GM19395 (cell line): ENCODE measurements around the gene INTS14.
"Not testable (repeated sequence)": the region's sequence is repeated elsewhere in the genome, so short reads cannot be mapped to it uniquely, and the experiment has no call there.

Experiments
- ATAC-seq: cut with Tn5 transposase; IDR thresholded peaks from one replicate; pipeline ENCODE4 v1.9.1; 2021; ENCODE audit warnings: mild to moderate bottlenecking, moderate library complexity; ENCODE audit not compliant: unreplicated experiment

Gene INTS14

GRCh38 chr15:65583701-65584100, 27.2 kb downstream of the INTS14 start:
- ATAC-seq = peak; percentile 61

GRCh38 chr15:65580287-65580686, 30.6 kb downstream of the INTS14 start:
- ATAC-seq = no peak

GRCh38 chr15:65579762-65580161, 31.2 kb downstream of the INTS14 start:
- ATAC-seq = no peak

GRCh38 chr15:65578904-65579728, 31.8 kb downstream of the INTS14 start:
- no peak for ATAC-seq

GRCh38 chr15:65577129-65577996, 33.6 kb downstream of the INTS14 start:
- no peak for ATAC-seq

DNA sequence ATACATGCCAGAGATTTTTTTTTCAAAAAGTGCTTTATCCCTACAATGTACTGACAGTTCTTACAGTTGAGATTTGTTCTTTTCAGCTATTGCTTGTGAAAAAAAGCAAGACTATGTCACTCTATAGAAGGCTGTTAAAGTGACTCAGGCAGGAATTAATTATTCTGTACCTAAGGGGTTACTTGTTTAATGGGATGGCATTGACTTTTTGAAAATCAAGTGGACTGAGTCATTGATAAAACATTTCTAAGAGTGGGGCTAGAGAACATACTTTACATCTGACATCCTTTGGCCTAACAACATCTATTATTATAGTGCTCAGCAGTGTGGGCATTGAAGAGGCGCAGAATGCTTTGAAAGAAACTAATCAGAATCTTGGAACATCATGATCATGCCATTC, 34.3 kb downstream of the INTS14 start:
- ATAC-seq = no peak

GRCh38 chr15:65571971-65572370, 39.0 kb downstream of the INTS14 start:
- no peak for ATAC-seq

DNA sequence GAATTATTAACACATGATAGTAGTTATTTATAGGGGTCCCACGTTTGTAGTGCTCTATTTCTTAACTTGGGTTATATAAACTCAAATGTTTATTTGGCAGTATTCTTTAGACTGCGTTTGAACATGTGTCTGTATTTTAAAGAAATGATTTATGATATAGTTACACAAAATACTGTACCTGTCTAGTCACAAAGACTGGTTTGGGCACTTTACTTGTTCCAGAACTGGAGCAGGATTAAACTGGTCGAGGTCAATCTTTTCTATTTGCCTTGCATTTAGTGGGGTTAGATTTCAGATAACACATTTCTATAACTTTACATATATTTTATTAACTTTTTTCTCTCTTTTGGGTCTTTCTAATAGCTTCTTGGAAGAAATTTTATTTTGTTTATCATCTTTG, 41.2 kb downstream of the INTS14 start:
- no peak for ATAC-seq

- ATAC-seq = no peak
These were observed 49.0 kb downstream of the INTS14 start for GRCh38 chr15:65561934-65562333.

GRCh38 chr15:65559941-65560340, 51.0 kb downstream of the INTS14 start:
- ATAC-seq = no peak

DNA sequence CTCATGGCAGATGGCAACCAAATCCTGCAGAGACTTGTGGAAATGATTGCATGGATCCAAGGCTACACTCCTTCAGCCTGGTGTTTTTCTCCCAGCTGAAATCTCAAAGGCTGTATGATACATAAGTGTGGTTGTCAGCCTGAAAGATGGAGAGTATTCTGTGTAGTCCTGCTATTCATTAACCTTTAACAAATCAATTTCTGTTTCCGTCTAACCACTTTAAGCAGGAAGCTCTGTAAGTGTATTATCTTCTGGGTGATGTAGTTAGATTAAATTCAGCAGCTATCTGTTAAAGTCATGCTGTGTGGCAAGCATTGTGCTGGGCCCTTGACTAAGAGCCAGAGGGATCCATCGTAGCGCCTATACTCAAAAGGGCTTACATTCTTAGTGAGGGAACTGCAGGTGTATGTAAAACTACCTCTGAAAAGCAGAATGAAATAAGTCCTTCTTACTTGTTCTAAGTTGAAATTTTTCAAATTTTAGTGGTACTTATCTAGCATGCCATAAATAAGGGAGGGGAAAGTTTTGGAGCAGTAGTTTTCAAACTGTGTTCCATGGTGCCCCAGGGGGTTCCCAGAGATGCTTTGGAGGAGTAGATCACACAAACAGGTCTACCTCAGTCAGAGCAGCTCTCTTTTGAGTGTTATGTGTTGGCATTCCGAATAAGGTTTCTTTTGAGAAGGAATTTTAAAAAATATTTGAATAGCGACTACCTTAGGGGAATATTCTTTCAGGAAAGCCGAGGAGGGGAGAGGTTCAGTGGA, 51.8 kb downstream of the INTS14 start:
- ATAC-seq = no peak

DNA sequence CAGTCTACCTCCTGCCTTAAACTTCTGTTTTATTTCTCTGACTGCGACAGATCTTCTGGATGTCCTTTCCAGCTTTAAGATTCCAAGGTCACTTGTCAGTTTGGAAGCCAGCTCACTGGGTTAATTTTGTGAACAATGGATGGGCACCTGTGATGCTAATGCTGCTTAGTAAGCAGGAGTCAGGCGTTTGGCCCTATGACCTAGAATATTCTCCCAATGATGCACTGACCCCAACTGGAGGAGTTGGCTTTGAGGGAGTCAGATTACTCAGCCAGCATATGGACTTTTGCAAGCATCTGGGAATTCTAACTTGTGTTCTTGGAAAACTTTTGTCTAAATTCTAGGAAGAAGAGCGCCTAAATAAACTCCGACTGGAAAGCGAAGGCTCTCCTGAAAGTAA, 52.6 kb downstream of the INTS14 start:
- no peak for ATAC-seq

- ATAC-seq = no peak
These were observed 54.3 kb downstream of the INTS14 start for GRCh38 chr15:65556622-65557021.

- ATAC-seq = no peak
These were observed 57.2 kb downstream of the INTS14 start for GRCh38 chr15:65553691-65554090.

GRCh38 chr15:65552851-65553250, 58.1 kb downstream of the INTS14 start:
- ATAC-seq = not testable (repeated sequence)

DNA sequence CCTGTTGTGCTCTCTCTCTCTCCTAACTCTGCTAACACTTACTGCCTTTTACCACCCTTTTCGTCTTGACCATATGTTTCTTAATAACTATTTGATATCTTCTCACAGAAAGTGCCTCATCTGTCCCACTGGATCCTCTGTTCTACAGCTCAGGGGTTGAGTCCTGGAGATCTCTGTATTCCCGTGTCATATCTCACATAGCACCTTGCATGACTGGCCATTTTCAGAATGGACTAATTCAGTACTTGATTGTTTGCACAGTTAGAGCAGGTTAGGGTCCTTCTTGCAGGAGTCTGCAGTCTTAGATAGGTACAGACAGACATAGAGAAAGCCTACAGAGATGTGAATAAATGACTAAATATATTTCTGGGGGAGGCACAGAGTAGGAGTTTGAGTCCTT, 59.7 kb downstream of the INTS14 start:
- ATAC-seq = no peak

GRCh38 chr15:65550681-65551098, 60.2 kb downstream of the INTS14 start:
- no peak for ATAC-seq

- ATAC-seq = not testable (repeated sequence)
These were observed 61.6 kb downstream of the INTS14 start for GRCh38 chr15:65549288-65549687.

DNA sequence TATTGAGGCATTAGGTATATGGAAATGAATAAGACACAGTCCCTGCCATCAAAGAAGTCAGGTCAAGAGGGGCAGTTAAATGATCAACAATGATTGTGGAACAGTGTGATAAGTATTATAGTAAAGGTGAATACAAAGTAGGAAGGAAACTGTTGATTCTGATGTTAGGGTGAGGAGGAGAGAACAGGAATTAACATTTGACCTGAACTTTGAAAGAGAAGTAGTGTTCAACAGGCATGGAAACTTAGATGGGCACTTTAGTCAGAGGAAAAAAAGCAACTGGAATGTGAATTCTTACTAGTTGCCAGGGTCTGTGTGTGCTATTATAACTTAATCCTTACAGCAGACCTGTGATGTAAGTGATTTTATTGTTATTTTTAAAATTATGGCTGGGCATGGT, 63.1 kb downstream of the INTS14 start:
- ATAC-seq = no peak

- no peak for ATAC-seq
These were observed 69.6 kb downstream of the INTS14 start for GRCh38 chr15:65541231-65541820.

DNA sequence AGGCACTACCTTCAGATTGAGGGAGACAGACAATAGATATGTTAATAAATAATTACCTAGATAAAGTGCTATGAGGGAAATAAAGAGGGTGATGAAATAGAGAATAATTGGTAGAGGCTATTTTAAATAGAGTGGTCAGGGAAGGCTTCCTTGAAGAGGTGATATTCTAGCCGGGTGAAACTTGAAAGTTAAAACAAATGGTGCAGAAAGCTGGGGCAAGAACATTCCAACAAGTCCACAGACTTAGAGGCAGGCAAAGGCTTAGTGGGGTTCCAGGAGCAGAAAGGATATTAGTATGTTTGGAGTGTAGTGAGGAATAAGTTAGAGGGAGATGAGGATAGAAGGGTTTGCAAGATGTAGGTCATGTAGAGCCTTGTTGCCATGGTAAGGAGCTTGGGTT, 70.6 kb downstream of the INTS14 start:
- no peak for ATAC-seq
